MG63 (cell line): ENCODE data around the gene GSG1L. TPM values are rescaled to one million over a fixed set of nuclear protein-coding genes. Genes with fewer than 3 reads are reported as not detected.

Source experiments
- DNase-seq: peaks from one replicate; pipeline ENCODE4 v3.0.0-alpha.2; 2020
- H3K27me3 ChIP-seq: fragments of 250-450 bp; sonication (Bioruptor Pico); 2 replicates; pipeline ENCODE4 v1.5.1; 2020; ENCODE audit warnings: mild to moderate bottlenecking, moderate library complexity
- H3K36me3 ChIP-seq: fragments of 250-450 bp; sonication (Bioruptor Pico); 2 replicates; pipeline ENCODE4 v1.5.1; 2020; ENCODE audit warnings: mild to moderate bottlenecking, moderate library complexity
- H3K4me3 ChIP-seq: fragments of 250-450 bp; sonication (Bioruptor Pico); 2 replicates; pipeline ENCODE4 v1.5.1; 2020; ENCODE audit warnings: mild to moderate bottlenecking, moderate library complexity
- H3K9me3 ChIP-seq: fragments of 250-450 bp; sonication (Bioruptor Pico); 2 replicates; pipeline ENCODE4 v1.5.1; 2020; ENCODE audit warnings: mild to moderate bottlenecking, moderate library complexity
- total RNA-seq: library from RNA; depleted of rRNA; stranded (reverse); fragments of >200 nt; shearing (Covaris generic); gene quantifications from 2 replicates; pipeline ENCODE4 v1.2.3, GENCODE V29; 2014; ENCODE audit warnings: low replicate concordance

Gene GSG1L
- total RNA-seq, 1 experiment from 2014 or later = 7.3 TPM

DNA sequence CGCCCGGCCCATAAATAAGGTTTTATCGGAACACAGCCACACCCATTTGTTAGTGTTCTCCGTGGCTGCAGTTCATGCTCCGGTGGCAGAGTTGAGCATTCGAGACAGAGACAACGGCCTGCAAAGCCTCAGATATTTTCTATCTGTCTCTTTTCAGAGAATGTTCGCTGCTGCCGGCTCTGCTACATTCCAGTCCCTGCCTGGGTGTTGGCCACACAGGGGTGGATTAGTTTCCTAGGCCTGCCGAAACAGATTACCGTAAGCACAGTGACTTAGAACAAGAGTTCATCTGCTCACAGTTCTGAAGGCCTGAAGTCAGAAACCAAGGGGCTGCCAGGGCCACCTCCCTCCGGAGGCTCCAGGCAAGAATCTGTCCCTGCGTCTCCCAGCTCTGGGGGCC is 19.1 kb upstream of the GSG1L start:
- Histone ChIP-seq H3K36me3 (no peaks in the 10 kb centered on the region; the same call in 1 of the 2 replicates), H3K9me3 (no peaks in the 10 kb centered on the region), H3K4me3 (no peak overlapping the region), H3K27me3 (no peaks in the 10 kb centered on the region)
- DNase-seq = no peak

DNA sequence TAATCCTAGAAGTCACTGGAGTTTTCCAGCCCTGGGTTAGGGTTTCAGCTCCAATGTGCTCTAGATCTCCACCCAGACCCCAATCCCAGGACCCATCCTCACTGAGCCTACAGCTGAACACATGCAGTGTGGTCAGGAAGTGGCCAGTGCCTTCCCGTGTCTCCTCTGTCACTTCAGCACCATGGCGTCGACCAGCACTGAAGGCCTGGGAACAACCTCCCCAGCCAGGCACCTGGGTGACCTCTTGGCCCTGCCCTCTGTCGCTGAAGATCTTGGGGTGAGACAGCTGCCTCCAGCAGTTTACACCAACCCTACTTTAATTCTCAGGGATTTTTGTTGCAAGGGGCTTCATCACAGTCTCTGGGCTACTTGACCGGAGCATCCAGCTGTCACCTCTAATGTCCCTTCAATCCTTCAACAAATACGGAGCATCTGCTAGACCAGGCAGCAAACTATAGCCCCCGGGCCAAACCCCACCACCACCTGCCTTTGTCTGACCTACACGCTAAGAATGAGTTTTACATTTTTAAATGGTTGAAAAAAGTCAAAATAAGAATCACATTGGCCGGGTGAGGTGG is 18.0 kb upstream of the GSG1L start:
- Histone ChIP-seq H3K27me3 (no peaks in the 10 kb centered on the region), H3K9me3 (no peaks in the 10 kb centered on the region), H3K36me3 (no peaks in the 10 kb centered on the region), H3K4me3 (no peak overlapping the region)
- no peak for DNase-seq

DNA sequence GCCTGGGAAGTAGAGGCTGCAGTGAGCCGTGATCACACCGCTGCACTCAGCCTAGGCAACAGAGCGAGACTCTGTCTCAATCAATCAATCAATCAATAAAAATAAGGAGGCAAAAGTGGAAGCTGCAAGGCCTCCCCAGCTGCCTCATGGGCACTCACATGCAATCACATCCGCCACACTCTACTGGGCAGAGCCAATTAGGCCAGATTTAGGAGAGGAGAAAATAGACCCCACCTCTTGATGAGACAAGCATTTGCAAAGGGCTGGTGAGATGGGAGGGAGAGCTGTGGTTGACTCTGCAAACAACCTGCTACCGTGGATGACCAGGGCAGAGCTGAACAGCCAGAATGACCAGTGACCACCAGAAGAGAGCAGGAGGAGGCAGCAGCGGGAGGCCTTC is 14.7 kb upstream of the GSG1L start:
- no peak overlapping the region for H3K4me3 ChIP-seq
- no peaks in the 10 kb centered on the region for H3K36me3 ChIP-seq
- H3K9me3 ChIP-seq = no peaks in the 10 kb centered on the region
- no peak for DNase-seq
- H3K27me3 ChIP-seq = no peaks in the 10 kb centered on the region

DNA sequence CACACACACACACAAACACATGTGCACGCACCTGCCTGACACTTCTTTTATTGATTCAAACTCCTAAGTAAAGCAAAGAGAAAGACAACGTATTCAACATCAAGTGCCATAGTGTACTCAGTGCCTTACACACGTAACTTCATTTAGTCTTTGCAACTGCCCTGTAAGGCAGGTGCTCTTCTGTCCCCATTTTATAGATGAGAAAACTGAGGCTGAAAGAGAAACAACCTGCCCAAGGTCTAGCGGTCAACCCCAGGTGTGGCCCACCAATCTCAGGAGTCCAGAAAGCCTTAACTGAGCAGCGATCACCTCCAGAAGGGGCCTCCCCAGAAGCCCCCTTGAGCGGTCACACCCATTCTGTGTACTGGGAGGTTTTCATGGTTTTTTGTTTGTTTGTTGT is 10.3 kb upstream of the GSG1L start:
- no peak overlapping the region for H3K4me3 ChIP-seq

DNA sequence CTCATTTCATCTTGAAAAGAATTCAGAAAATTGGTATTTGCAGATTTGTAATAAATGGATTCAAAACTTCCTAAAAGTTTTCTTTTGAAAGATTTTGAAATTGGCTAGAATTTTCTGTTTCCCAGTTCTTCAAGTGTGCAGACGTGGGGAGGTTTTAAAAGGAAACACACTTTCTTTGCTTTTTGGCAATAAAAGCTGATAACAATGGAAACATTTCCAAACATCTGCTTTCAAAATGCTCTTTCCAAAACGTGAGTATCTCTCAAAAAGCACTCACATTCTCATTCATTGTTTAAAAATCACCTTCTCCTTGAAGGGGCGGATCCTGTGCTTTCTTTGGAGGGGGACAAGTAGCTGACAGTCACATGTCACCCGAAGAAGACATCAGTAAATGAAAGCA is 8.6 kb upstream of the GSG1L start:
- no peaks in the 10 kb centered on the region for H3K36me3 ChIP-seq
- H3K4me3 ChIP-seq = no peak overlapping the region
- DNase-seq = no peak
- H3K27me3 ChIP-seq = peaks cover 3% of the 10 kb centered on the region; the same call in 1 of the 2 replicates
- no peaks in the 10 kb centered on the region for H3K9me3 ChIP-seq

More for the DNA sequence above, 10.3 kb upstream of the GSG1L start:
- no peaks in the 10 kb centered on the region for H3K36me3 ChIP-seq
- peaks cover 3% of the 10 kb centered on the region; the same call in 1 of the 2 replicates for H3K27me3 ChIP-seq
- no peaks in the 10 kb centered on the region for H3K9me3 ChIP-seq
- no peak for DNase-seq

DNA sequence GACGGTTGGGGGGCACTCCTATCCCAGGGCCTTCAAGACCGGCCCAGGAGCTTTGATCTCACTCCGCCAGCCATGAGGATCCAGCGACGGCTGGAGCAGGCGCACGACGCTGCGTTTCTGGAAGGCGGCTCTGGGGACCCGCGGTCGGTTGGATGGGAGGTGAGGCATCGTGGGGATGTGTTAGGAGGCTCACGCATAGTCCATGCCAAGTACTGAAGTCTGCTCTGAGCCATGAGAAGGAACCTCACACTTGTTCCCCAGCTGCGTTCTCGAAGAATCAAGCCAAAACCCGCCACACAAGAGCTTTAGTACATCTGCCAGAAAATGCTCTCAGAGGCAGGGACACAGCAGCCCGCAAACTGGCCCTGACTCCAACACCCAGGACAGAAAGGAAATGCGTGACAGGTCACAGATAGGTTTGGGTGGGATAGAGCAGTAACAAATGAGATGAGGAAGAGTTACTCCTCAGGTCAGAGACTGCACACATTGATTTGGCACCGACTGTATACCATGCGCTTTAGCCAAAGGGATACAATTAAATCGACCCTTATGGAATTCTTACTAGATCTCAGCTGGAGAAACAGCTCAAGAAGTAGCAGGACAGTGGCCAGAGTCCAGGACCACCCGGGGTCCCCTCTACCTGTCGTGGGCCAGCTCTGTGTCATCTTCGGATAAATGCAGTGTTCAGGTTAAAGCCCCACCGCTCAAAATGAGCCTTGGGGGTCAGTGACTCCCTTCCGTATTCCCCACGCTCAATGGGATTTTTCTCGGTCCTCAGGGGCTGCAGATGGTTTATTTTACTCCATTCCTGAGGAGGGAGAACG is 6.7 kb upstream of the GSG1L start:
- no peak for DNase-seq
- H3K4me3 ChIP-seq = no peak overlapping the region
- H3K27me3 ChIP-seq = peaks cover 3% of the 10 kb centered on the region; the same call in 1 of the 2 replicates
- H3K9me3 ChIP-seq = no peaks in the 10 kb centered on the region
- H3K36me3 ChIP-seq = no peaks in the 10 kb centered on the region

DNA sequence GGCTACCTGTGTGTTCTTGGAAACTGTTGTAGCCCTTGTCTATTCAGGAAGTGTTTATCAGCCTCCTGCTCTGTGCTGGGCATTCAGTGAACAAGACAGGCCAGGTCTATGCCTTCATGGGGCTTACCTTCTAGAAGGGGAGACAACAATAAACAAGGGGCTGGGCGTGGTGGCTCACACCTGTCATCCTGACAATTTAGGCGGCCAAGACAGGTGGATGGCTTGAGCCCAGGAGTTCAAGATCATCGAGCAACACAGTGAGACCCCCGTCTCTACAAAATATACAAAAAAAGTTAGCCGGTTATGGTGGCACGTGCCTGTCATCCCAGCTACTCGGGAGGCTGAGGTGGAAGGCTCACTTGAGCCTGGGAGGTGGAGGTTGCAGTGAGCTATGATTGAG is 5.5 kb upstream of the GSG1L start:
- peaks cover 8% of the 10 kb centered on the region for H3K27me3 ChIP-seq
- no peaks in the 10 kb centered on the region for H3K36me3 ChIP-seq
- no peak overlapping the region for H3K4me3 ChIP-seq
- H3K9me3 ChIP-seq = no peaks in the 10 kb centered on the region
- no peak for DNase-seq

DNA sequence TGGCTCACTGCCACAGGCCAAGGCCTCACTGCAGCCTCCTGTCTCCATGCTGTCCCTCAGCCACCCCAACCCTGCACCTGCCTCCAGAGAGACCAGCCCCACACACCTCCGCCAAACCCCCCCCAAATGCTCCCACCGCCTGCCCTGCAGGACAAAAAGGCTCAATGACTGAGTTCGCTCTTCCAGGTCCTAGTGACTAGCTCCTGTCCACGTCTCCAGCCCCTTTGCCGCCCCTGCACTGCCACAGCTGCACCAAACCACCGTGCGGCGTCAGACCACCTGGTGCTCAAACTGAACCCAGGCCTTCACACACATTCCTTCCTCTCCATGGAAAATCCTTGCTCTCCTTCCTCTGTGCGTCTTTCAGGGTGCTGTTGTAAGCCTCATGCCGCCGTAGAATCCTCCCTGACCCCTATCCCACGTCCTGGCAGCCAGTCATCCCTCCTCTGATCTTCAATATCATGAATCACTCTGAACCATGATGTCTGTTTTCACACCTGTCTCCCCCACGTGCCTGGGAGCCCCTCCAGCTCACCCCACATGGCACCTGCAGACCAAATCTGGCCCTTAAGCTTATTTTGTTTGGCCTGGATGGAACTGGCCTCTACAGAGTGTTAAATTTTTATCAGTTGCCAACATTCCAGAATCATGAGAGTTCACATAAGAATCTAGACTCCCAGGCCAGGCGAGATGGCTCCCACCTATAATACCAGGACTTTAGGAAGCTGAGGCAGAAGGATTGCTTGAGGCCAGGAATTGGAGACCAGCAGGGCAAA is 4.3 kb upstream of the GSG1L start:
- DNase-seq = peak; percentile 85

DNA sequence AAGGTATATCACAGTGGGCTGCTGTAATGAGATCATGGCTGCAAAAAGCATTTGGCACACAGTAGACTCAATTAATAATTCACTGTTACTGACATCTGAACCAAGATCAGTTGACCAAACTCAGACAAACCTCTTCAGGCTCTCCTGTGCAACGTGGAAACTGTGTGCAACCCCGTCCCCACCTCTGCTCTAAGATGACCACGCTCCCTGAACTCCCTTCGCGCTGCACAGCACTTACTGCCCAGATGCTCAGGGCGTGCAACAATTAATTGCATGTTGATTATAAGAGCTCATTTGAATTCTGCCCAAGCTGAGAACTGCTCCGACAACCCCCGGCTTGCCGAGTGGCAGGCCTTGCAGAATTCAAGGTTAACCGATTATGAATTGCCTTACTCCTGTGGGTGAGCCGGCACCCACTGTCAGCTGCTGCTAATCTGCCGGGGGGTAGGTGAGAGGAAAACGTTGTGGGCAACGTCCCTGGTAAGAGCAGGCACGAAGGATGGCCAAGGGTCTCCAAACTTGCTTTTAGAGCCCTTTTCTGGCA is 1.3 kb upstream of the GSG1L start:
- Histone ChIP-seq H3K4me3 (no peak overlapping the region), H3K27me3 (peaks cover 12% of the 10 kb centered on the region), H3K9me3 (no peaks in the 10 kb centered on the region), H3K36me3 (no peaks in the 10 kb centered on the region)
- DNase-seq = no peak

More for the DNA sequence above, 4.3 kb upstream of the GSG1L start:
- Histone ChIP-seq H3K9me3 (no peaks in the 10 kb centered on the region), H3K27me3 (peaks cover 12% of the 10 kb centered on the region), H3K36me3 (no peaks in the 10 kb centered on the region), H3K4me3 (no peak overlapping the region)

DNA sequence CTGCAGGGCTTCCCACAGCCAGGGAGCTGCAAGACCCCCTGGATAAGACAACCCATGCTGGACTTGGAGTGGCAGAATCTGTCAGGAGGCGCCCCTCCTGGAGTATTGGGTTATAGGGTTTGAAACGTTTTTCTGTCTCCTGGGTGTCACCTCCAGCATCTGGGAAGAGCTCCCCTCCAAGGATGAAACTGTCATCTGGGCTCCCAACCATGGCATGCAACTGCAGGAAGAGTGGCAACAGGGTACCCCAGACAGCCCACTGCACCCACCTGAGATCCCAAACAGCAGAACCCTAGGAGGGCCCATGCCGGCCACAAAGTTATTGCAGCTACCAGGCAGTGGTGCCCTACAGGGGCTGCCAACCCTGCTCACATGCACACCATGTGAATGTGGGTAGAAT is 636 bp upstream of the GSG1L start:
- no peaks in the 10 kb centered on the region for H3K36me3 ChIP-seq
- H3K9me3 ChIP-seq = no peaks in the 10 kb centered on the region
- no peak for DNase-seq
- peaks cover 14% of the 10 kb centered on the region for H3K27me3 ChIP-seq
- H3K4me3 ChIP-seq = no peak overlapping the region

DNA sequence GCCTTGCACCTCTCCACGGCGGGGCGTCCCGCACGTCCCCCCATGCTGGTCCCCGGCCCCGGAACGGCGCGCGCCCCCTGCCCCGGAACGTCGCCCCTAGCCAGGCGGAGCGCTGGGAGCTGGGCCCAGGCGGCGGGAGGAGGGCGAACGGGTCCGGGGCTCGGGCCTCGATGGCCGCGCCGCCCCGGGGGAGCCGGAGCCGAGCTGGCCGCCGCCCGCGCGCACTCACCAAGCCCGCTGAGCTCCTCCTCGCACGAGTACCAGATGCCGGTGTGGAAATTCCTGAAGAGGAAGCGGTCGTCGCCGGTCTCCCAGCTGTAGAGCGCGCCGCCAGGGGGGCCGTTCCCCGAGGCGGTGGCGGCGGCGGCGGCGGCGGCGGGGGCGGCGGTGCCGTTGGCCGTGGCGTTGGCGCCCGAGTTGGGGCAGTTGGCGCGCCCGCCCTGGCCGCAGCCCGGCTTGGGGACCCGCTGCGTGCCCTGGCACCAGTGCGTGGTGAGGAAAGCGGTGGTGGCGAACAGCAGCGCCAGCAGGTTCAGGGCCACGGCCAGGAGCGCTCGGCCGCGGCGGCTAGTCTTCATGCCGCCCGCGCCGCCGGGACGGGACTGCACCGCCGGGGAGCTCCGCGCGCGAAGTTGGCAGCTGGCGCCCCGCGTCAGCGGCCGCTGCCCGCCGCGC is 530 bp downstream of the GSG1L start:
- Histone ChIP-seq H3K4me3 (peak overlapping the region; percentile 37; the same call in 1 of the 2 replicates), H3K27me3 (peaks cover 14% of the 10 kb centered on the region), H3K36me3 (no peaks in the 10 kb centered on the region), H3K9me3 (no peaks in the 10 kb centered on the region)
- DNase-seq = peak; percentile 59

DNA sequence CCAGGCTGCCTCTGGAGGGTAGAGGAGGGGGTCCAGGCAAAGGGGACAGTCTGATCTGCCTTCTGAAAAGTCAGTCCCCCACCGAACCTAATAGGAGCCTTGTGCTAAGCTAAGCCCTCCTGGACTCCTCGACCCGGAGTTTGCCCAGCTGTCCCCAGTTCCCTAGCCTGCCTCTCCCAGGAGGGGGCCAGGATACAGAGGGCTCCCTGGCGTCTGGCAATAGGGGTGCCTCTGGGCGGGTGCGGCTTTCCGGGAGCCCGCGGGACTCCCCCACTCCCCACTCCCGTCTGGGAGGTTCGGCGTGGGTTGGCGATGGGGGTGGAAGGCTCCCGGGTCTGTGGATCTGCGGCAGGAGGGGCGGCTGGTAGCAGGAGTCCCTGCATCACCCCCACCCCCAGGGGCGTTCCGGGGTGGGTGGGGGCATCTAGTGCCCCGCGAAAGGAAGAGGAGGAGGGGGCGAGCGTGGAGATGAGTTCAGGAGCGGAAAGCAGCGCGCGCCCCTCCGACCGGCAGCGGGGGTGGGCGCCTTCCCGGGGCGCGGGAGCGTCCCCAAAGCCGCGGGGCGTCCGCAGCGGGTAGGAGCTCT is 1.2 kb downstream of the GSG1L start:
- no peaks in the 10 kb centered on the region for H3K9me3 ChIP-seq
- peak overlapping the region; percentile 37; the same call in 1 of the 2 replicates for H3K4me3 ChIP-seq
- H3K36me3 ChIP-seq = no peaks in the 10 kb centered on the region
- peaks cover 14% of the 10 kb centered on the region for H3K27me3 ChIP-seq
- DNase-seq = no peak

DNA sequence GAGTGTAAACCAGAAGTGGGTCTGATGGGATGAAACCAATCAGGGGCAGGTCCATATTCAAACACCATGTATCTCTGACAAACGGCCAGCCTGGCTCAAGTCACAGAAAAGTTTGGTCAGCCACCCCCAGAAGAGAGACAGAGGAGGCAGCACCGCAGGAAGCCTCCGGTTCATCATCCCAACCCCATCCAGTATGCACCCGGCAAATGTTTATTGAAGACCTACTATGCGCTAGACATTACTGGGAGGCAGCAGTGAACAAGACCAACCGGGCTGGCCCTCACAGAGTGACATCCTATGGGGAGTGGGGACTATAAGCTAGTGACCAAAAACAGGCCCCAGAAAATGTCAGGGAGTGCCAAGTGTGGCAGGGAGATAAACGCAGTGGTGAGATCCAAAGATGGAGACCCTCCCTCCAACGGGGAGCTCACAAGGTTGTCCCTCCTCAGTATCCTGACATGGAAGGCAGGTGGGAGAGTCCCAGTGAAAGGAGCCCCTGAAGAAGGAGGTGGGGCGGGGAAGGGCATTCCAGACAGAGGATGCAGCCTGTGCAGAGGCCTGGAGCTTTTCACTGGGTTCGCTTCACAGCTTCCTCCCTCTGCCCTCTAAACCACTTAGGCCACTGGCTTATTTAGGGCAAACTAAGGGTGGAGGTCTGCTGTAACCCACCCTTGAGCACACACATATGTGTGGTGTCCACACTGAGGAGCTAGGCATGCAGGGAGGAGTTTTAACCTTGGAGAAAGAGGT is 2.0 kb downstream of the GSG1L start:
- H3K4me3 ChIP-seq = no peak overlapping the region
- DNase-seq = no peak
- no peaks in the 10 kb centered on the region for H3K9me3 ChIP-seq
- no peaks in the 10 kb centered on the region for H3K36me3 ChIP-seq
- peaks cover 14% of the 10 kb centered on the region for H3K27me3 ChIP-seq

DNA sequence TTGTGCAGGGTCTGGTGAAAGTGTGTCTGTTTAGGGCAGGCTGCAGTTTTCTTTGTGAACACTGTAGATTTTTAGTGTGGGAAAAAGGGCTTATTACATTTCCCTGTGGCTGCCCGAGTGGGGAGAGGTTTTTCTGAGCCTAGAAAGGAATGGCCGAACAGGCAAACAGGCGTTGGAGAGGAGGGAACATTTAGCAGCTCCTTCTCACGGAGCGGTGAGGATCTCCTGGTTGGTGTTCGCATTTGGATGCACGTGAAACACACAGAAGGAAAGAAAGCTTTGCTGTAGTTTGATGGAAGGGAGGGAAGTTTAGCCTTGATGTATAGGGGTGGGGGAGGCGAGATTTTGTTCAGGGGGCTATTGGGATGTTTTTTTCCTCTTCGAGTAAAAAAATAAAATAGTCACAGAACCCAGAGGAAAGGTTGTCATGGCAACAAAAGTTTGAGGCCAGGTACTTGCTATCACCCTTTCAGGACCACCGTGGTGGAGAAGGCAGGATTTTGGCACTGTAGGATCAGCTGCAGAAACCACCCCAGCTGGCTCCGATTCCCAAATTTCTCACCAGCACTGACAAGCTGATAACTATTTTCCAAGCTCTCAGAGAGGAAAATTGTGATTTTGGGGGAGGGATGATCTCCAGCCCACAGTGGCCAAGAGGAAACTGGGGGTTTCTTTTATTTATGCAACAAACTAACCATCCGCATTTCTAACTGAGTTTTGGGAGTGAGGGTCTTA is 3.5 kb downstream of the GSG1L start:
- Histone ChIP-seq H3K36me3 (no peaks in the 10 kb centered on the region), H3K27me3 (peaks cover 14% of the 10 kb centered on the region), H3K9me3 (no peaks in the 10 kb centered on the region), H3K4me3 (no peak overlapping the region)
- no peak for DNase-seq
